NOMO-1 treated with dmso at 0.1 percent for 144 hours (cell line): Measurements from ENCODE around the gene RPL10.
A peak's percentile ranks its signal among the peaks of the same experiment; 100 is the strongest.

Source experiments
- DNase-seq: peaks from one replicate; lab custom pipeline; 2025; ENCODE audit not compliant: unreplicated experiment; lab: John Stamatoyannopoulos, UW

The RPL10 gene

DNA sequence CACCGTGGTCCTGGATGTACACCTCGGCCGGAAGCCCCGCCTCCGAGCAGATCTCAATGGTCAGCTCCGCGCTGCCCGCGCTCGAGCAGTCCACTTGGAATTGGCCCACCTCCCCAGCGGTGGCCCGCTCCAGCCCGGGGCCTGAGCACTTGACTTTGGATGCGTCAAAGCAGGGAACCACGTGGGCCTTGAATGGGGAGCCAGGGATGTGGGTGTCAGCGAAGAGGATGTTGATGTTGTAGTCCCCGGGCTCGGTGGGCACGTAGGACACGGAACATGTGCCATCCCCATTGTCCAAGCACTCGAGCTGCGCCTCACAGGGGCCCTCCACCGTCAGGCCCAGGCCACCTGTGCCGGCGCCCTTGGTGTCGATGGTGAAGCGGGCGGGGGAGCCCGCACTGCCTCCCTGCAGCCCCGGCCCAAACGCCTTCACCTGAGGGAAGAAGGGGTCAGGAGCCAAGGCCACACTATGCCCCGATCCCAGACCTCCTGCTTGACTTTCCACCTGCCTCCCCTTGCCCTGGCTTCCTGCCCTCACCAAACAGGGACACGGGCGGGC, 37.9 kb upstream of the RPL10 start:
- DNase-seq = no peak

DNA sequence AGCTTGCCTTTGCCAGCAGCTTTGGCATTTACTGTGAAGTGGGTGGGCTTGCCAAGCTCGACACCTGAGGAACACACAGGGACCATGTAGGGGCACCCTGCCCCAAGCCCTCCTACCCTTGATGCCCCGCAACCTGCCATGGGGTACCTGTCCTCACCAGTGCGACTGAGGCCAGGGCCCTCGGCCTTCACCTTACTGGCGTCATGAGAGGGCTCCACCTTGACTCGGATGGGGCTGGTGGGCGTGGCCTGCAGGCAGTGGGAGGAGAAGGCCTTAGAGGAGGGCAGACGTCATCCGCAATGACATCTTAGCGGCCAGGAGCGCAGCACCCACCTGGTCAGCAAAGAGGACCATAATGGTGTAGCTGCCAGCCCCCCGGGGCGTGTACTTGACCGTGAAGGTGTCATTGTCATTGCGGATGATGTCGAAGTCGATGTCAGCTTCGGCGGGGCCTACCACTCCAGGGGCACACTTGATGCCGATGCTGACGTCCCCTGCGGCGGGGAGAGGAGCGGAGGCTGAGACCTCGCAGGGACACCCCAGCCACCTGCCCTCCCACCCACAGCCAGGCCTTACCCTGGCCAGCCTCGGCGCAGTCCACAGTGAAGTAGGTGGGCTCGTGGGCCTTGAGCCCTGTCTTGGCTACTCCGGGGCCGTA, 36.0 kb upstream of the RPL10 start:
- DNase-seq = no peak

DNA sequence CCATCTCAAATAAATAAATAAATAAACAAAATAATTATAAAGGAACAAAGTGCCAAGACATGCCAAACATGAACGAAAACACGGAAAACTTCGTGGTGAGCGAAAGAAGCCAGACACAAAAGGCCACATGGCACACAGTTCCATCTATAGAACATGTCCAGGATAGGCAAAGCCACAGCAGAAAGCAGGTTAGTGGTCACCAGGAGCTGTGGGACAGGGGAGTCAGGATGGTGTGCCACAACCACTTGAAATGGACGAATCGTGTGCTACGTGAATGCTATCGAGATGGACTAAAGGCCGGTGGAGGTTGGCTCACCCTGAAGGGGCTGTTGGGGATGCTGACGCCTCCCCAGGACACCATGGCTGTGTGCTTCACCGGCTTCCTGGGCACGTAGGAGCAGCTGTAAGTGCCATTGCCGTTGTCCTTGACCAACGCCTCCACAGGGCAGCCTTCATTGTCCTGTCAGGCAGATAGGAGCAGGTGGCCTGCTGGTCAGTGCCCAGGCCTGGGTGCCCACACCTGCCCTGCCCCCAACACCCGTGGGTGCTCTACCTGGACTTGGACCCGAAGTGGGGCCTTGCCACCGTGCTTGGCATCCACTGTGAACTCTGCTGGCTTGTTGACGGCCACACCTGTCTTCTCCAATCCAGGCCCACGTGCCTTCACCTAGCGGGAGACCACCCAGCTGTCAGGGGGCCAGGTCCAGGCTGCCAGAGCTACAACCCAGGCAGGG, 34.3 kb upstream of the RPL10 start:
- no peak for DNase-seq

DNA sequence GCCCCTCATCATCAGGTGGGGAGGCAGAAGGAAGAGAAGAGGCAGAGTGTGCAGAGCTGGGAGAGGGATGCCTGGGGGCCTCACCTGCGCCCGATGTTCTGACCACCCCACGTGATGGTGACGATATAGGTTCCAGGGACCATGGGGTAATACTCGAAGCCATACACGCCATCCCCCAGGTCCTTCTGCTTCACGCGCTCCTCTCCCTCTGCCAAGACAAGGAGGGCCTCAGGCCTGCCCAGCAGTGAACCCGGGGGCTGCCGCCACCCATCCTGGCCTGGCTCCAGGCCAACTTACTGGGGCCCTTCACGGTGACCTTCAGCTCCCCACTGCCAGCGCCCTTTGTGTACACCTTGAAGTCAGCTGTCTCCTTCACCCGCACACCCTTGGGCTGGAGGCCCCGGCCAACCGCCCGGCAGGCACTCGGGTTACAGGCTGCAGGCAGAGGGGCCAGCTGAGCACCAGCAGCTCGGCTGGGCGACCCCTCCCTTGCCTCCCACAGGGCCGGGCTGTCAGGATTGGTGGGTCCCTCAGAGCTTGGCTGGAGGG, 33.1 kb upstream of the RPL10 start:
- no peak for DNase-seq

DNA sequence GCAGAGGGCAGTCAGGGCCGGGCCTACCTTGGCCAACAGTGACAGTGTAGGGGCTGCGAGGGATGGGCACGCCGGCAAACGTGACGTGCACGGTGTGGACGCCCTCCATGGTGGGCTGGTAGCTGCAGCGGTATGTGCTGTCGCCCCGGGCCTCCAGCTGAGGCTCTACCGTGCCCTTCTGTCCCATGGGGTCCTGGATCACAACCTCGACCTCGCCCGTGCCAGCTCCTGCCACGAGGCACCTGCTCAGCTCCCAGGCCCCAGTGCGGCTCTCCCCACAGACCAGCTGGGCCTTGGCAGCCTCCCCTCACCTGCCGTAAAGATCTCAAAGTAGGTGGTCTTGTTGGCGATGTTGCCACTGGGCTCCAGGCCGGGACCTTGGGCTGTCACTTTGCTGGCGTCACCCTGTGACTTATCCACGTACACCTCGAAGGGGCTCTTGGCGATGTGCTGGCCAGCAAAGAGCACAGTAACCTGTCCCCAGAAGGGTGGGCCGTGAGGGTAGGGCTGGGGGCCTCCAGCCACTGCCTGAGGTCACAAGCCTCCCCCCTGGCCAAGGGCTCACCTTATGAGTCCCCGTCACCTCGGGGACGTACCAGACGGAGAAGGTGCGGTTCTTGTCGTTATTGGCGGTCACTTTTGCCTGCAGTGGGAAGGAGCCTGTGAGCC, 32.0 kb upstream of the RPL10 start:
- DNase-seq = no peak

DNA sequence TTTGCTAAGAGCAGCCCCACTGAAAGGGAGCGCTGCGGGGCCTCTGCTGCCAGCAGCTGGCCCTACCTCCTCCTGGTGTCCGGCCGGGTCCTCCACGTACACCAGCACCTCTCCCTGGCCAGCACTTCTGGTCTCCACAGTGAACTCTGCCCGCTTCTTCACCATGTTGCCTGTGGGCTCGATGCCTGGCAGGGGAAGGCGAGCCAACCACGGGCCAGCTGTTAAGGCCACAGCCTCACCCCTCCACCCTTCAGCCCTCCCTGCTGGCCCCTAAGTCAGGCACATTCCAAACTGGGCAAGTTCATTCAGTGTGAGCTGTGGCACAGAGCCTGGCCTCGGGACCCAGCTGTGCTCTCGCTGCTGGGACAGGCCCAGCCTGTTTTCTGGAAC, 31.5 kb upstream of the RPL10 start:
- DNase-seq = no peak

DNA sequence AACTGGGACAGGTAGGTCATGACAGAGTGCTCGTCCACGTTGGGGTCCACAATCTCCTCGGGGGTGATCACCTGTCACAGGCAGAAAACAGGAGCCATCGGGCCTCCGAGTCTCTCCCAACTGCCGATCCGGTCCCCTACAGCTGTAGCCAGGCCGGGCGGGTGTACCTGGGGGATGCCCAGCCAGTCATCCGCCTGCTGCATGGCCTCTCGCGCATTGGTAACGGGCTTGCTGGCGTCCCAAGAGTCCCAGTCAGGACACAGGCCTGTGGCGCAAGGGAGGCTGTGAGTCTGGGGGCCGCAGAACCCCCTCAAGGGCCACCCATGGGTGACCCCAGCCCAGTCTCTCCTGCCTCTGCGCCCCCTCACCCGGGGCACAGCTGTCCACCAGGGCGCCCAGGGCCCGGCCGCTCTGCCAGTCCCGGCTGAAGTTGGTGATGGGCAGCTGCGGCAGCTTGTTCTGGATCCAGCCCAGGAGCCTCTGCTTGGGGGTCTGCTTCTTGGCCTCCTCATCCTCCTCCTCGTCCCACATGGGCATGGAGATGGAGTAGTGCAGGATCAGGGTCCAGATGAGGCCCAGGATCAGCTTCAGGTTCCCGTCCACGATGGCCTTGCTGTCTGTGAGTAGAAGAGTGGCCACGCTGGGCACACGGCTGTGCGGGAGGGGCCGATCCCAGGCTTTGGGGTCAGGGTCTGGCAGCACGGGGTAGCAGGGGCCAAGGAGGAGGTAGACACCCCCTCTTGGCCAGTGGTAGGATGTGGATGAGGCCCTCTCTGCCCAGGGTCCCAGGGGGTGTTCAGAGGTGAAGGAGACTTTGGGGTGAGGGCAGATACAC, 30.5 kb upstream of the RPL10 start:
- DNase-seq = no peak

DNA sequence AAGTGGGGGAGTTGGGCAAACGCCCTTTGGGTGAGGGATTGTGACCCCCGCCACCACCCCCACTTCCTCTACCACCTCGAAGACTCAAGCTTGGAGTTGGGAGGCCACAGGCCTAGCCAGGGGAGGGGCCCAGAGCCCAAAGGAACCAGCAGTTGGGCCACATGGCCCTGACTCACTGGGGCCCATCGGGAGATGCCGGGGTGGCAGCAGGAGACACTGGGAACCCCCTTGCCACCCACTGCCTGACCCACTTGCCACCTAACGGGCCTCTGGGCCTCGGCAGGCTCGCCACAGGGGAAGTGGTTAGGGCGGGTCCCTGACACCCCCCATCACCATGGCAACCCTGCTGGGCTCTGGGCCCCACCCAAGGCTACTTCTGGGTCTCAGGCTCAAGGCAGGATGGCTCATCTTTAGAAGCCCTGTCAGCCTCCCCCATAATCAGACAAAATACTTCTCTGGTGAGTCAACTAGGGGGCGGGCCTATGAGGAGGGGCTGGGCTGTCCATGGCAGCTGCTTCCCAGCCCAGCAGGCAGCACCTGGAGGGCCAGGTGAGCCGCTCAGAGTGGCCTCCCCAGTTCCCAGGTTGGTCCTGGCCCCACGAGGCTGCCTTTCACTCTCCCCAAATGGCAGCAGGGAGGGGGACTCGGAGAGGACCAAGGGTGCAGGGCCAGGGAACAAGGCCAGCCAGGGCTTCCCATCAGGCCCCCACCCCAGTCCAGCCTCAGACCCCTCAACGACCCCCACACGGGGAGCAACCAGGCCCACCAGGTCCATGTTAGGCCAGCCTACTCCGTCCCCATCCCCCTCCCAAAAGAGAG, 29.3 kb upstream of the RPL10 start:
- peak; percentile 81 for DNase-seq

DNA sequence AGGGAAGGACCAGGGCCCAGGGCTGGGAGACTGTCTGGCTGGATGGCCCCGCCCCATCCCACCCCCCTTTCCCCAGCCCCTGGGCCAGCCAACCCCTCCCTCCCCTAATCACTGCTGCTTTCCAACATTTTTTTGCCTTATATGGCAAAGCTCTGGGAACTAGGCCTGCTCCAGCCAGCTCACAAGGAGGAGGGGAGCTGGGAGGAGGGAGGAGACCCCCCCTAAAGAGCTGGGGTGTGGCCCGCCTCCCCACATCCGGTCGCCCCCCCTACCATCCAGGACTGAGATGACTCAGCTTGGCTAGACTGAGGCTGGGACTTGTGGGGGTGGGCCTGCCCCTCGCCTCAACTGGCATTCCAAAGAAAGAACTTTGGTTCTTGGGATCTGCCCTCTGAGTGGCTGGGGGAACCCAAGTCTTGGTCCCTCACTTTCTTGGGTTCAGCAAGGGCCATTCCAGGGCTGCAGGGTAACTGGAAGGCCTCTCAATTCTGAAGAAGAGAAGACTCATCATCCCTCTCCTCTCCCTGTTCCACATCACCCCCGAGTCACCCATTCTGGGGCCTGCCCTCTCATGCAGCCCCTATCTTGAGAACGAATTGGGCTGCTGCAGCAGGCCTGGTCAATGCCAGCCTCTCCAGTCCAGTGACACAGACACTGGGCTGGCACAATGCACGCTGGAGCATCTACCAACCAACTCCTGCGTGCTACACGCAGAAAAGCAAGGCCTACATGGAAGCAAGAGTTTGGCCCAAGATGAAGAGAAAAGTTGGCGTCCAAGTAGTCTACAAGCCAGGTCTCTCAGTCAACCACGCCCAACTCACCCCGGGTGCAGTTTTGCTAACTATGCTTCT, 28.5 kb upstream of the RPL10 start:
- DNase-seq = no peak

DNA sequence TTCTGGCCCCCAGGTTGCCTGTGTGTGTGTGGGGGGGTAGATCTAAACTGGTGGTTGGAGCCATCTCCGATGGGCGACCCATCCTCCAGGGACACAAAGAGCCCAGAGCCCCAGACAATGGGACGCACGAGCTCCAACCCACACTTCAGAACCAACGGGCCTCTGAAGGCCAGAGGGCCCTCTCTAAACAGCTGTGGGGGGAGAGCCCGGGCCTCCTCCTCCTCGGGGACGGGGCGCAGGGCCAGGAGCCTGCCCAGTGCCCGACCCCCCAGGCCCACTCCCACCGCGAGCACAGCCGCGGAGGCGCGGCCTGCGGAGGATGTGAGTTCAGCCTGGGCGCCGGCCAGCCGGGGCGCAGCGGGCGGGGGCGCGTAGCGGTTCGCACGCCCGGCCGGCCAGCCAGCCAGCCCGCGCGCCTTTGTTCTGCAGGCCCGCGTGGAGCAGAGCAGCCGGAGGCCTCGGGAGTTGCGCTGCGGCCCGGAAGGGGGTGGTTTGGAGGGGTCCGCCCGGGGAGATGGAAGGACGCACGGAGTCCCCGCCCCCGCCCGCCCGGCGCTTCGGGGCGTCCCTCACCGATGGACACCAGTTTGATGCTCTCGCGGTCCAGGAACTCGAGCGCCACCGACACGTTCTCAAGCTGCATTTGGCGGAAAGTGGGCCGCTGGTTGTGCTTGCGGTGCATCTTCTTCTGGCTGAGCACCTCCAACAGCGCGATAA, 27.7 kb upstream of the RPL10 start:
- DNase-seq = no peak

DNA sequence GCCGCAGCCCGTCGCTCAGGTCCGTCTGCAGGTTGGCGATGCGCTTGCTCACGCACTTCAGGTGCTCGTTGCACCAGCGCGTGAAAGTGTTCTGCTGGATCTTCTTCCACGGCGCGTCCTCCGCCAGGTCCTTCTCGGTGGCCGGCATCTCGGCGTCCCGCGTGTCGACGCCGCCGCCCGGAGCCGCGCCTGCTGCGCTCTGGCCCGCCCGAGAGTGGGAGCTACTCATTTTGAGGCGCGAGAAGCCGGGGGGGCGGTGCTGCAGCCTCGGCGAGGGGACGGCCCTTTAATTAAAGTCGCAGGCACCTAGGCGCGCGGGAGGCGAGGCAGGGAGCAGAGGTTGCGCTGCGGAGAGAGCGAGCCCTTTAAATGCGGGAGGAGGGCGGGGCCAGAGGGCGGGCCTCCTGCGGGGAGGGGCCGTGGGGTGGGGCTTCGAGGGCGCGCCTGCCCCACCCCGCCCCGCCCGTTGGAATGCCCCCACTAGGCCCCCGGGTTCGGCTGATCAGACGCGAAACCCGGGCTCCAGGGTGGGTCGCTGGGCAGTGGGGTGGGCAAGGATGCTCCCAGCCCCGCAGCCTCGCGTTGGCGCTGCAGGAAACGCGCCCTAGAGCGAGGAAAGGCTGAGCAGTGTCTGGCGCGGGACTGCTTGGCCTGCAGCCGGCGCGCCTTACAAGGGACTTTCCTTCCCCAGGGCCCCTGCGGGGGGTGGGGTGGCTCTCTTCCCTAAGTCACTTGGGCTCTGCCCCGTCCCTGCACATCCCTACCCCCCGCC, 27.0 kb upstream of the RPL10 start:
- peak; percentile 81 for DNase-seq

DNA sequence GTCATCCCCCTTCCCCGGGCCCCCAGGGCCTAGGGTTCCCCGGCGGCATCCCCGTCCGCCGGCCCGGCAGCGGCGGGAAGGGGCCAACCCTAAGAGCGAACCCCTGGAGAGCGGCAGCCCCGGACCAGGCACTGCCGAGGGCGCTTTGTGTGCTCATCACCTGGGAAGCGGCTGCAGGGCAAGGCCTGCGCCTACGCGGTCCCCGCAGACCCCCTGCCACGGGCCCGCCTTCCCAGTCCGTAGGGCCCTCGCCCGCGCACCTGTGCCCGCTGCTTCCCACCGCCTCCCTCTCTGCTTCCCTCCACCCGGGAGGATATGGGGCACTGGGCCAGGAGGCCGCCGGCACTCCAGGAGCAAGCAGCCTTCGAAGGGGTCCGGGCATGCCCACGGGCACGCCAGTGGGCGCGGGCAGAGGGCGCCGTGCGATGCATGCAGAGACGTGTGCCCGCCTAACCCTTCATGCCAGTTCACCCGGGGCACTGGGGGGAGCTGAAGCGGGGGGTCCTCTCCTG, 26.3 kb upstream of the RPL10 start:
- no peak for DNase-seq

DNA sequence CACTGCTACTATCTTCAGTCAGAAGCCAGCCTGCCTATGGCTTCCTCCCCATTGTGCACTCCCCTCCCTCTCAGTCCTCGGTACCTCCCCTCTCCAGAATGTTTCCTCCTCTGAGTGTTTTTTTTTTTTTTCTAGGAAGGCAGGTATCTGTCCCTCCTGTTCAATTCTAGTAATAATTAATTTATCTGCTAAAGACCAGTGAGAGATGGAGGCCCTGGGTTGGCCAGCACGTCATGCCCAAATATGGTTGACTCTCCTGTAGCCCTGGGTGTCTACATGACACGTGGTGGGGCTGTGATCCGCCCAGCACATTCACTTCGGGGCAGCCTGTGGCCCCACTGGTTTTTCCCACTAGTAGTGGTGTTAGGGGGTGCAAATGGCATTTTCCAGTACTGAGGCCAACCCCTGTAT, 25.6 kb upstream of the RPL10 start:
- no peak for DNase-seq

DNA sequence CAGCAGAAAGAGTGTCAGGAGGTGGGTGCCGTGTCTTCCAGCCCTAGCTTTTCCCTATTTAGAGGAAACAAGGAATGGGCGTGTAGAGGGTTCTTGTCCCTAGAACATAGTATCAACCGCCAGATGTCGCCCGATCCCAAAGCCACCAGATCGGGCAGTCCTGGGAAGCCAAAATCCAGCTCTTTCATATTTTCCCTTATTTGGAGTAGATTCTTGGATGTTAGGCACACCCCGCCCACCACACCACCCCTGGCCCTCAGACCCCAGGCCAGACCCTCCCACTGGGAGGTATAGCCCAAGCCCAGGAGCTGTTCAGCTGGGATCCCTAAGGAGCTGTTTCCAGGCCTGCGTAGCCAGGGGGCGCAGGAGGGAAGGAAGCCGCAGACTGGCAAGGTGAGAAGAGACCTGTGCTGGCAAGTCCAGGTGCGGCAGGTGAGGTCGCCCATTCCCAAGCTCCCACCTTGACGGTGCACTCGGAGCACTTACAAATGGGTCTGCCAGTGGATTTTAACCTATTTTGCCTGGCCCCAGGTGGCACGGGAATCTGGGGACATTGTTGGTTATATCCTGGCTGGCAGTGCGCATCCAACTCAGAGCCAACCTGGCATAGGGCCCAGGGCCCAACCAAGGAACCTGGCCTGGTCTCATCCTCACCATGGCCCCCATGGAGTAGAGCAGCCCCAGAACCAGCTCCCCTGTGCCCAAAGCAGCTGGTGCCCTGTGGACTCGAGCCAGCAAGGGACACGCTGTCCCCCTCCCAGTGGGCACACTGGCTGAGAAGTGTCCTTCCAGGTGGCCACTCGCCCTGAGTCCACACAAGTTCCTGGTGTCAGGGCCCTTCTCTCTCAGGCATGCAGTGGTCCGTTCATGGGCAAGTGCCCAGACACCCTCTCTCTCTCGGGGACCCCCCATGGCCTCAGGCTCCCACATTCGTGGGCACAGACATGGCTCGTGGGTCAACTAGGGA, 24.6 kb upstream of the RPL10 start:
- no peak for DNase-seq

DNA sequence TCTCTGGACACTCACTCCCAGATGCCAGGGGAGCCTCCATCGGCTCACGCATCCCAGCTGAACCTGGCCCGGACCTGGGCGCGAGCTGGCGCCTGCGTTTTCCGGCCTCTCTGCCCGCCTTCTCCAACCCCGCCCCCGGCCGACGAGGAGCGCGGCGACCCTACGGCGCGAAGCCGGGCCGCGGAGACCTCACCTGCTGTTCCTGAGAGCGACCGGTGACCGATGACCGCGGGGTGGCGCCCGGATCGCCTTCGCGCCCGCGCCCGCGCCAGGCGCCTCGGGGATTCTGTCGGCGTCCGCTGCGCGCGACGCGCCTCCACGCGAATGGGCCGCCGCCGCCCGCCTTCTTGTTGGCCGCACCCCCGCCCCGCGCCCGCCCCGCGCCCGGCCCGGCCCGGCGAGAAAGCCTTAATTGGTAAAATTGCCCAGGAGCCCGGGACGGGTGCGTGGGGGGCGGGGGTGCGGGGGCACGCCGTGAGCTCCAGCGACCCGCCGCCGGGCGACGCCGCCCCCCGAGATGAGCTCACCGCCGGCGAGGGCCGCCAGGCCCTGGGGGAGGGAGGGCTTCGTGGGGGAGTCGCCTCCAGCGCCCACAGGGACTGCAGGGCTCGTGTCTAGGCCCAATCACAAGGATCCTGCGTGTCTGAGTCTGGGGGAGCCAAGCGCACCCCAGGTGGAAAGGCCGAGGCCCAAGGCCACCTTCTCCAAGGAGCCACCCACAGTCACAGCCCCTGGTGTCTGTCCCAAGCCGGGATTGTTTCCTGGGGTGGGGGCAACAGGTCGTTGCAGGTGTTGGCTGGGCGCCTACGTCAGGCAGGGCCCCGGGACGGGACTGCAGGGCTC, 23.6 kb upstream of the RPL10 start, which contains the start of gene FLNA:
Gene FLNA, minus strand, starts transcription at position 322 of the 843 bp plus-strand sequence. CDS start 3,389 bp downstream, outside the sequence.
- no peak for DNase-seq
